Activated gamma-delta T cell (primary cell): ENCODE data around the gene DNM2.
"Not testable (repeated sequence)": the region's sequence is repeated elsewhere in the genome, so short reads cannot be mapped to it uniquely, and the experiment has no call there.

ENCODE experiments used
- DNase-seq: peaks from one replicate; lab custom pipeline; 2025; lab: John Stamatoyannopoulos, UW

DNM2 gene

DNA sequence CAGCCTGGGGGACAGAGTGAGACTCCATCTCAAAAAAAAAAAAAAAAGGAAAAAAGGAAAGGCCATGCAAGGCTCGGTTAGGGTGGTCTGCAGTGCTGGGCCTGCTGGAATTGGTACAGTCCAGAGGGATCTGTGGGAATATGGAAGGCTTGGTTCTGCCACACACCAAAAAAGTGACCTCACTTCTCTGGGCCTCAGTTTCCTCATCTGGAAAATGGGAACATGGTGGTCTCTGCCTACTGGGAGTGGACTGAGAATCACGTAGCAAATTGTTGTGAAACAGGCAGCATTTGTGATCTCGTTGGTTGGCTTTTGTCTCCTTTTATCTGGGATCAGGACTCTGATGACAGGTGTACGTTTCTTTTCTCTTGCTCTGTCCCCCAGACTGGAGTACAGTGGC, 7.5 kb downstream of the DNM2 start:
- DNase-seq, result no peak

DNA sequence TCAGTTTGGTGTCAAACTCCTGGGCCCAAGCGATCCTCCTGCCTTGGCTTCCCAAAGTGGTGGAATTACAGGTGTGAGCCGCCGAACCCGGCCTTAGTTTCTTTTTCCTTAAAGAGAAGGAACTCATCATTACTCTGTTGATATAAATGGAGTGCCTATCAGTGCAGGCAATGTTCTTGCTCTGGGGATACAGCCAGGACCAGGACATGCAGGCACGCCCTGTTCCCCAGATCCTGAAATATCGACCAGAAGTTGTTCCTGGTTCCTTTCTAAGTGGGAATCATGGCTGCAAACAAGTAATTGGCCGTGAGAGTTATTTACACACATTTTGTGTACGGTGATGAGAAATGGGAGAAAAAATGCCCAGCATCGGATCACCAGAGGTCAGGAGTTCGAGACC, 8.4 kb downstream of the DNM2 start:
- DNase-seq, result no peak

DNA sequence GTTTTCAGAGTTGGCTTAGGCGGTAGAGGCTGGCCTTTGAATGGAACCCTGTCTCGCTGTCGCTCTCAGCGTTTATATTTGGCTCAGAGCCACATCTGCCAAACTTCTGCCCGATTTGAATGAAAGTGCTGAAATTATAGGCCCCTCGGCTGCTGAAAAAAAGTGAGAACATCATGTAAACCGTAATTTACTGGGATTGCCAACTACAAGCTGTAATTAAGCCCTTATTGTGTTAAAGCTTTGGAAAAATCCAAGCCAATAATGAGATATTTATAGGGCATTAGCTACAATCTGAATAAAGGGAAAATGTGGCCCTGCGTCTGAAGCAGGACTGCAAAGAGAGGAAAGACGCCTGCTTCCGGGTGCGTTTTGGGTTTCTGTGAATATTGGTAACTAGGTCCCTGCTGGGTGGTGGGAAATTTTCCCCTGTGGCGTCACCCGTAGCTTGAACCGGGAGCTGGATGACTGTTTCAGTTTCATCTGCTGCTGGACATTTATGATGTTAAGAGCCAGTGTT, 9.9 kb downstream of the DNM2 start:
- DNase-seq, result no peak

DNA sequence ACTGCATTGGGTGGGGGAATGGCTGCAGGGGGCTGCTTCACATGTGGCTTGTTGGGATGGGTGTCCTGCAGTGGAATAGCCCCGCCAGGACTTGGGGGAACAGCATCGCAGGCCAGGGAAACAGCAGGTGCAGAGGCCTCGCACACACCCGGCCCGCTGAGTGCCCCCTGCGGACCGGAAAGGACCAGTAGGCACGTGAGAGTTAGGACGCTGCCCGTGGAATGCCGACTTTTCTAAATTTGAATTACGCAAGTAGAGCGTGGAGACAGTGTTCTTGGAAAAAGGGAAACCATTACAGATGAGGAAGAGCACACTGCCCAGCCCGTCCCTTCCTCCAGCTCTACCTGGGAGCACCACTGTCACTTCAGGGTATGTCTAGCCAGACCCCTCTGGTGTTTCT, 11.5 kb downstream of the DNM2 start:
- no peak for DNase-seq

DNA sequence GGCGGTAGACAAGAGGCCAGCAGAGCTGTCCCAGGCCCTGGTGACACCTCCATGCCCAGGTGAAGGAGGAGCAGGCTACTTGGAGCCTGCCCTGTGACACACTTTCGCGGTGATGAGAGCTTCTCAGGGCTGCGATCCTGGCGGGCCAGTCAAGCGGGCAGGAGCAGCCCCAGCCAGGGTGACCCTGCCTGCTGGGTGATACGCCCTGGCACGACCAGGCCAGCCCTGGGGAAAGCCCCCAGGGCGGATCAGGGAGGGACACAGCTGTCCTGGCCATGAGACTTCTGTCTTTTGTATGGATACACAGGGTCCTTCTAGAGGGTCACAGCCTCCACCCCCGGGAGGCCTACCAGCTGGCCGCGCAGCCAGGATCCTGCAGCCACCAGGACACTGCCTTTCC, 13.1 kb downstream of the DNM2 start:
- peak; percentile 24 for DNase-seq

DNA sequence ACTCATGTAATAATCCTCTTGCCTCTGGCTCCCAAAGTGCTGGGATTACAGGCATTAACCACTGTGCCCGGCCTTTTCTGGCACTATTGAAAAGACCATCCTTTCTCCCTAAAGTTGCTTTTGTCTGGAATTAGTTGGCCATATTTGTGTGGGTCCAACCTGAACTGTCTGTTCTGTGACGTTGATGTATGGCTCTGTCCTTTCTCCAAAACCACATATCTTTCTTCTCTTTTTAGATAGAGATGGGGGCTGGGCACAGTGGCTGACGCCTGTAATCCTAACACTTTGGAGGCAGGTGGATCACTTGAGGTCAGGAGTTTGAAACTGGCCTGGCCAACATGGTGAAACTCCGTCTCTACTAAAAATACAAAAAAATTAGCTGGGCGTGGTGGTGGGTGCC, 17.9 kb downstream of the DNM2 start:
- DNase-seq, result no peak

DNA sequence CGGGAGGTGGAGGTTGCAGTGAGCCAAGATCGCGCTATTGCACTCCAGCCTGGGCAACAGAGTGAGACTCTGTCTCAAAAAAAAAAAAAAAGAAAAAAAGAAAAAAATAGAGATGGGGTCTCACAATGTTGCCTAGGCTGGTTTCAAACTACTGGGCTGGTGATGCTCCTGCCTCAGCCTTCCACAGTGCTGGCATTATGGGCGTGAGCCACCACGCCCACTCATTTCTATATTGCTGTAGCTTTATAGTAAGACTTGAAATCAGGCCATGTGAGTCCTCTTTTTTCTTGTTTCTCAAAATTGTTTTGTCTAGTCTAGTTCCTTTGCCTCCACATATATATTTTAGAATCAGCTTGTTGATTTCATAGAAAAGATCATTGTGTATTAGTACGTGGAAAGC, 18.3 kb downstream of the DNM2 start:
- DNase-seq, result no peak

DNA sequence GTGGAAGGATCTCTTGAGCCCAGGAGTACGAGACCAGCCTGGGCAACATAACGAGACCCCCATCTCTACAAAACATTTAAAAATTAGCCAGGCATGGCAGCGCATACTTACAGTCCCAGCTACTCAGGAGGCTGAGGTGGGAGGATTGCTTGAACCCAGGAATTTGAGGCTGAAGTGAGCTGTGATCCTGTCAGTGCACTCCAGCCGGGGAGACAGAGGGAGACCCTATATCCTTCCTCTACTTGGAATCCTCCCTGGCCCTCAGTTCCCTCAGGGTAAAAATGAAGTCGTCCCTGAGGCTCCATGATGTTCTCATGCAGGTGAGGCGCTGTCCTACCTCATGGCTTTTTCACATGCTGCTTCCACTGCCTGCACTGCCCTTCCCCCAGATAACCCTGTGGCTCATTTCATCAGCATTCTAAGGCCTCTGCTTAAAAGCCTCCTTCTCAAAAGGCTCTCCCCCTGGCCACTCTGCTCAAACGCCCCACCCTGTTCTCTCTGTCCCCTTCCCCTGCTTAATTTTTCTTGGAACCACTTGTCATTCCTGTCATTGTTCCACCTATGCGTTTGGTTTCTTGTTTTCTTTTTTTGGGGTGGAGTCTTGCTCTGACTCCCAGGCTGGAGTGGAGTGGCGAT, 19.2 kb downstream of the DNM2 start:
- DNase-seq, result no peak

DNA sequence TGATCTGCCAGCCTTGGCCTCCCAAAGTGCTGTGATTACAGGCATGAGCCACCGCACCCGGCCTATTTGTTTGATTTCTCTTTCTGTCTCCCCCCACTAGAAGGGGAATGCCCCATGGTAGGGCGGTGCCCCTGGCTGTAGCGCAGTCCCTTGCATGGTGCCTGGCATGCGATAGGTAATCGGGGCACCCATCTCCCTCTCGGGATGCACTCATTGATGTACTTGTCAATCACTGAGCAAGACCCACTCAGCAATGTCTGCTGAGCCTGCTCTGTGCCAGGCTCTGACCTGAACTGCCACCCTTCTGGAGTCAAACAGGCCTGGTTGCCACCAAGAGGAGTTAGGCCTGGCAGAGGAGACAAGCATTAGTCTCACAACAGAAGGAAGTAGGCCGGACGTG, 19.8 kb downstream of the DNM2 start:
- DNase-seq, result no peak

DNA sequence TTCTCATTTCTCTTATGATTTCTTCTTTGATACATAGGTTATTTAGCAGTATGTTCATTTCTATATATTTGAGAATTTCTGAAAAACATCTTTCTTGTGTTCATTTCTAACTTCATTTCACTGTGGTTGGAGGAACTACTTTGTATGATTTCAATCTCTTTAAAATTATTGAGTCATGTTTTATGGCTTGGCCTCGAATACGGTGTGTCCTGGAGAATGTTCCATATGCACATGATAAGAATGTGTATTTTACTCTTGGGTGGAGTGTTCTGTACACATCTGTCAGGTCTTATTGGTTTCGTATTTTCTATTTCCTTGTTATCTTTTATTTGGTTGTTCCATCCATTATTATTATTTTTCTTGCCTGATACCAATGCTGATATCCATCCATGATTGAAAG, 22.9 kb downstream of the DNM2 start:
- no peak for DNase-seq

DNA sequence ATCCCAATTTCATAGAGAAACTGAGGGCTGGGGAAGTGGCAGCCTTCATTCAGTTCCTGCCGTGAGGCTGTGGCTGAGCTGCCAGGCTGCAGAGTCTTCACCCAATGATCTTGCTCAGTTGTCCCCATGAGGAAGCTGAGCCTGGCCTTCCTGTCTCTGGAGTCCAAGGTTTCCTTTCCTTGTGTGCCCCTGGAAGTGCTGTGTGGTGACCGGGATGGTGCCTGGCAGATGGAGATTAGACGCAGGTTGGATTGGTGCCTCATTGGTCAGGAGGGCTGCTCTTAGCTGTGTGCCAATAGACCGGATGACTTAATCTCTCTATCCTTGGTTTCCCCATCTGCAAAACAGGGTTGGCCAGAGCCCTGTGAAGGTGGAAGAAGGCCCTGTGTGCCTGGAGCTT, 24.6 kb downstream of the DNM2 start:
- DNase-seq, result no peak

DNA sequence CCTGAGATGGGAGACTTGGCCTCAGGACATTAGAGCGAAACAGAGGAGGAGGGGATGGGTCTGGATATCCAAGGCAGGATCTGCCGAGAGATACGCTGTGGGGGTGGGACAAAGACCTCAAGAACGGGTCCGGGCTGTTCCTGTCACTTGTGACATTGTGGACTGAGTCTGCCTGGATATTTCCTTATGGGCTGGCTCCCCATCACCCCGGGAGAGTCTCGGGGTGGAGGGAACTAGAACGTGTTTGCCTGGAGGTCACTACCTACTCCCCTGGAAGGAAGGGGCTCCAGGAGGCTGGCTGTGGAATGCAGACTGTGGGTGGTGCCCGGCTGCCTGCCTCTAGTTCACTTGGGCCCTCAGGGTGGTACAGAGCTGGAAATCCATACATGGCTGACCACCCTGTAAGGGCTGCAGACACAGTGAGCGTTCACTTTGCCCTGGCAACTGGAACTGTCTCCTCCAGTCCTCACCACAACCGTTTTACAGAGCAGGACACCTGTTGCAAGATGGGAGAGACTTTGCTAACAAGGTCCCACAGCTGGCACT, 26.4 kb downstream of the DNM2 start:
- no peak for DNase-seq

DNA sequence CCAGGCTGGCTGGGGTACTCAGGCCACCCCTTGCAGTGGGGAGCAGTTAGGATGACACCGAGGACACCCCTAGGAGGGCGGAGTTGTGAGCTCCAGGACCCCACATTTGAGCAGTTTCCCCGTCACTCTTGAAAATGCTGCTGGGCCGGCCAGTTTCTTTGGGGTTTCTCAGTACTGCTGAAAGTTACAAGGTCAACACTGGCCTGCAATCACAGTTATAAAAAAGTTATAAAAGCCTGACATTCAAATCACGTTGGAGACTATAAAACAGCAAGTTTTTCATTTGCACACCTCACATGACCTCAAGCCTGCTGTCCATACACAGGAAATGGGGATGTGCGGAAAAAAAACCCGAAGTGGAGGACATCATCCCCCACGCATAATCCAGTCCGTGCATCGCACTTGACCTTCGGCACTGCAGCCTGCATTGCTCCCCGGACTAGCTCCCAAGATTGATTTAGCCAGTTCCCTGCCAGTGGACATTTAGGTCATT, 27.0 kb downstream of the DNM2 start:
- no peak for DNase-seq

DNA sequence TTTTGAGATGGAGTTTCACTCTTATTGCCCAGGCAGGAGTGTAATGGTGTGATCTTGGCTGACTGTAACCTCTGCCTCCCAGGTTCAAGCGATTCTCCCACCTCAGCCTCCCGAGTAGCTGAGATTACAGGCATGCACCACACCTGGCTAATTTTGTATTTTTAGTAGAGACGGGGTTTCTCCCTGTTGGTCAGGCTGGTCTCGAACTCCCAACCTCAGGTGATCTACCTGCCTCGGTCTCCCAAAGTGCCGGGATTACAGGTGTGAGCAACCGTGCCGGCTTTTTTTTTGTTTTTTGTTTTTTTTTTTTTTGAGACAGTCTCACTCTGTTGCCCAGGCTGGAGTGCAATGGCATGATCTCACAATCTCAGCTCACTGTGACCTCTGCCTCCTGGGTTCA, 28.6 kb downstream of the DNM2 start:
- DNase-seq, result not testable (repeated sequence)

DNA sequence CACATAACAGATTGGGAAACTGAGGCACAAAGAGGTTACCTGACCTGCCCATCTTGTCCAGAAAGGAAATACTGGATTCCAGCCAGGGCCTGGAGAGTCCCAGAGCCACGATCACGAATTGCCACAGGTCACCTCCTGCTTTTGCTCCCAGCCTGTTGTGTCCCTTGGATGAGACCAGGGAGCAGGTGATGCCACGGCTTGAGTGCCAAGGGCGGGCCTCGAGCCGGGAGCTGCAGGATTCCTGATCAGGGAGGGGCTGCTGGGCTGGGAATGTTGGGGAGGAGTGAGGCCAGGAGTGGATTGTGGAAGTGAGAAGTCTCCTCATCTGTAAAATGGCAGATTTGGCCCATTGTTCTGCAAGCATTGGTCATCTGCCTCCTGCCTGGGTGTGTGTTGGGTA, 29.4 kb downstream of the DNM2 start:
- DNase-seq, result no peak

DNA sequence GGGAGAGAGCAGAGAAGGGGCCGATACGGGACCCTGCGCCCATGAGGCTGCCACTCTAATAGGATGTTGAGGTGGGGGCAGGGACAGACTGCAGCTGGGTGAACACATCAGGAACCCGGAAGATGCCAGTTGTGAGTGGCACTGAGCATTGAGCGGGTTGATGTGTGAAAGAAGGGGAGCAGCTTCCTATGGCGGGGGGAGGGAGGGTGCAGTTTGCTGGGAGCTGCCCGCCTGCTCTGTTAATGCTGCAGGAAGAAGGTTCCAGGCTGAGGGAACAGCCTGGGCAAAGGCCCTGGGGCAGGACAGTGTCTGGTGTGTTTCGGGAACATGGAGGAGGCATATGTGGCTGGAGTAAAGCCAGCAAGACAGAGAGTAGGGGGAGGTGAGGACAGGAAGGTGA, 29.8 kb downstream of the DNM2 start:
- DNase-seq, result no peak

DNA sequence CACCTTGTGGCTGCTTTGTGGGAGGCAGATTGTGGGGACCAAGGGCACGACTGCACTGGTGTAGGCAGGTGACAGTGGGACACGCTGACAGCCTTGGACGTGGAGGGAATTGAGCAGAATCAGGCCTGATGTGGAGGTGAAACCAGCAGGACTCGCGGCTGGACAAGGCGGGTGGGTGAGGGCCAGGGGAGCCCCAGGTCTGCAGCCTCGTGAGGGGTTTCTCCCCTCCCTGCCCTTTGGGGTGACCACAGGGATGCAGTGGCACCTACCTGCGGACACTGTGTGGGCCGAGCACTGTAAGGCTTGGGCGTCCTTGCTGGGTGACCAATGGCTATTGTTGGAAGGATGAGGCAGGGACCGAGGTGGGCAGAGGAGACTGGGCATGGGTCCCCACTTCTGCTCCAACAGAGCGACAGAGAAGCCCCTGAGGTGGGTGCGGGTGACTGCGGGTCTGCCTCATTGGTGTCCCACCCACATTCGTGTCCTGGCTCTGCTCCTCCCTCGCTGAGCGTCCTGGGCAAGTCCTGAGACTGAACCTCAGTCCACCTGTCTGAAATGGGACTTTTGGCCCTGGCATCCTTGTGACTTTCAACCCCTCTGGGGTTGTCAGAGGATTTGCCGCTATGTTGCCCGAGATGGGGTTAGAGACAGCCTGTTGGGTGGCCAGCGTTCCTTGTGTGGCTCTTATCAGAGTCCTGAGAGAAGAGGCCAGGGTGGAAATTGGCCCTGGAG, 30.5 kb downstream of the DNM2 start:
- no peak for DNase-seq

DNA sequence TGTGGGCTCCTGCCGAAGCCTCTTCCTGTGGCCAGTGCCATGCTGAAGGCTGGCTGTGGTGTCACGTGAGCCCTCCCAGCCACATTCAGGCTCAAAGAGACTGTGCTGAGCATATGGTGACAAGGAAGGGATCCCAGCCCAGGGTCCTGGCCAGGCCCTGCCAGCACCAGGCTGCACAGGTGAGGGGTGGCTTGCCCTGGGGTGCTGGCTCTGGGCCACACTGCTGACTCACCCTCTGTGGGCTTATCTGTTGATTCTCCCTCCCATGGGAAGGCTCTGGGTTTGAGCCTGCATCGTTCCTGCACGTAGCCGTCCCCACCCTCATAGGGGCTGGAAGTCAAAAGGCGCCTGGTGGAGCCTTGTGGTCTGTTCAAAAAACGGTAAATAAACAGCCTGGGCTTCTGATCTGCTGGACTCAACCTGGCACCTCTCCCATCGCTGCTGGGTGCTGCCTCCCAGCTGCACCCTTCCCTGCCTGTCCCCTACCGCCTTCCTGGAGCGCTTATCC, 31.1 kb downstream of the DNM2 start:
- DNase-seq, result no peak

DNA sequence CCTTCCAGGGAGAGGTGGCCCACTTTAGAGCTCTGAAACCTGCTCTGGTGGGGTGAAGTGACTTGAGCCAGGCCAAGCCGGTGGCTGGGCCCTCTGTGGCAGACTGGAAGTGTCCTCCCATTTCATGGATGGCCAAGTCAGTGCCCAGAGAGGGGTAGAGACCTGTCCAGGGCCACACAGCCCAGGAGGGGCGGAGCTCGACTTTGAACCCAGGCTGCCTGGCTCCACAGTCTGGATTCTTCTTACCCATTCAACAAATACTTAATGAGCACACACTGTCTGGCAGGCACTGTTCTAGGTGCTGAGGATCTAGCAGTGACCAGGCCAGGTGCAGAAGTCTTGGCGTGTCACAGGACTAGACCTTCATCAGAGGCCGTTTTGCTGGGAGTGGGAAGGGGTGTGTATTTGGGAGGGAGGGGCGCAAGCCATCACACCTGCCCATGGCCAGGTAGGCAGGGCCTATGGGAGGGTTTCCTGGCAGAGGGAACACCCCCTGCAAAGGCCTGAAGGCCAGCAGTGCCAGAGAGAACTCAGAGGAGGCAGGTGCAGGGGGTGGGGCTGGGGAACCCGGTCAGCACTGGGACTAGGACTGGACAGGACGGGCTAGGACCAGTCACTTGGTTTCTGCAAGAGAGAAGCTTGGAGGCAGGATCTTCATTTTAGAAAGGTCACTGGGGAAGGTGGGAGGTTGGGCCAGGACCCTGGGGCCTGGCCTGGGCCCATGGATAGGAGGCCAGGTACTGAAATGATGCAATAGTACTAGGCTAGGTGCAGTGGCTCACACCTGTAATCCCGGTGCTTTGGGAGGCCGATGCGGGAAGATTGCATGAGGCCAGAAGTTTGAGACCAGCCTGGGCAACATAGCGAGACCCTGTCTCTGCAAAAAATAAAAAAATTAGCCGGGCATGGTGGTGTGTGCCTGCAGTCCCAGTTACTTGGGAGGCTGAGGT, 31.8 kb downstream of the DNM2 start:
- no peak for DNase-seq

DNA sequence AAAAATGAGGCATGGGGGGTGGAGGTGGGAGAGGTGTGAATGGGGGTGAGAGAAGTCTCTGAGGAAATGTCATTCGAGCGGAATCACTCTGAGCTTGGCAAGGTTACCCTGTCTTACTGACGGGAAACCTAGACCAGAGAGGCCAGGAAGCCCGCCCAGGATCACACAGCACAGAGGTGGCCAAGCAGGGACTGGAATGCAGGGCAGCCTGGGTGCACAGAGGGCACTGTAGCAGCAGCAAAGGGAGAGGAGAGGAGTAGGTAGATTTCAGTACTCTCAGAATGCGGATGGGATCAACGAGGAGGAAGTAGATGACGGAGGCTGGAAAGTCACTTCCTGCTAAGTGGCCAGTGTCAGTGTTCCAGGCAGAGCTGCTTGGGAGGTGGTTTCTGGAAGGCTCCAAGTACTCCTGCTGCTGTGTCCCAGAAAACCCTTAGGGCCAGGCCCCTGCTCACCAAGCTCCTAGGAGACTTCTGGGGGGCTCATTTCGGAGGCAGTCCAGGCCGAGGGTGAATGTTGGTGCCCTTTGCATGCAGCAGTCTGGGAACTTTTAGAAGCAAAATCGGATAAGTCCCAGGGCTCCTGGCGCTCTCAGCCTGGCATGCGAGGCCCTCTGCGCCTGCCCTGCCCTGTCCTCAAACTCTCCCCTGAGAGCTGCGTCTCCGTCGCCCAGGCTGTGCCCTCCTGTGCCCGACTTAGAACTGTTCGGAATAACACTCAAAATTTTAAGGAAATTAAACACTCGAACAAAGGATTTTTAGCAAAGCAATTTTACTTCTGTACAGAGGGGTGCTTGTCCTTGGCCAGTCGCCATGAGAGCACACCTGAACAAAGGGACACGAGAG, 33.5 kb downstream of the DNM2 start:
- no peak for DNase-seq
